Measurements from ENCODE around the gene SENP3. TPM values are rescaled to one million over a fixed set of nuclear protein-coding genes. Genes with fewer than 3 reads are reported as not detected.

The SENP3 gene
- total RNA-seq (56.5 and 63.4 TPM in 2 replicates), polyA plus RNA-seq (91.6 and 96.5 TPM in 2 replicates), polyA minus RNA-seq (76.4 and 80.4 TPM in 2 replicates), Bru-seq, nascent RNA (percentile 60 among the genes with signal in this experiment), BruChase-seq, experiment 1, labeled RNA remaining after a 6-hour chase (percentile 92 among the genes with signal in this experiment), BruChase-seq, experiment 2, labeled RNA remaining after a 2-hour chase (percentile 80 among the genes with signal in this experiment)
- polyA plus RNA-seq (2011; cell fraction: cytosol; rRNA removed), result 97.0 and 110 TPM in 2 replicates
- polyA plus RNA-seq (2011; cell fraction: nucleus; rRNA removed), result 90.0 and 99.9 TPM in 2 replicates
- polyA plus RNA-seq (2012), result 52.3 and 67.0 TPM in 2 replicates
- 67.6 TPM for polyA minus RNA-seq (2011; cell fraction: cytosol; rRNA and poly(A)+ RNA removed)
- 21.7 and 30.4 TPM in 2 replicates for polyA minus RNA-seq (2011; cell fraction: nucleus; rRNA and poly(A)+ RNA removed)
- long read RNA-seq, transcript SENP3-201 (11 exons, 2,611 nt), result minor isoform, 12 of 55 reads
- long read RNA-seq, transcript SENP3-205 (1 exons, 527 nt), result major isoform, 16 of 55 reads
- long read RNA-seq, partial matches to known transcripts, result 25 of 55 reads
- long read RNA-seq, other reads (novel, unspliced or antisense), result 2 of 55 reads

DNA sequence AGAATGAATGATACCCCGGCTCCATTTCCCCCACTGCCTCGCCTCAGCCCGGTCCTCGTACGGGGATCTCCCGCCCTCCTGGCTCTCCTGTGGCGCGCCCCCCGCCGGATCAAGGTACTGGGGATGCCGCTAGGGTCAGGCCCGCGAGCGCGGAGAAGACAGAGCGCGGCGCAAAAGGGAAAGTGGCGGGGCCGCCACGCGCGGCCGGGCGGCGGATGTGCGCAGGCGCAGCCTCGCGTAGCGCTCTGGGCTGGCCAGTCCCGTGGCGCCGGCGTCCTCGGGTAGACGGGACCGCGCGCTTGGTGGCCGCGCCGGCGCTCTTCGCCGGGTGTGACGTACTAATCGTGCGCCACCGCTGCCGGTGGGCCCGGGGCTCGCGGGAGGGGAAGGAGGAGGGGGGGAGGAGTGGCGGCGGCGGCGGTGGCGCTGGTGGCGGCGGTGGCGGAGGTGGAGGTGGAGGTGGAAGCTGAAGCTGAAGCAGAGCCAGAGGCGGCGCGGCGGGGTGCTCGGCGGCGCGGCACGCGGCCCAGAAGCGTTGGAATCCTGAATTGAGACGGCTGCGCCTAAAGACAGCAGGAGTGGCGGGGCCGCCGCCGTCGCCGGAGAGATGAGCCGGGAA is at the start of gene SENP3:
Gene SENP3, plus strand, starts transcription at position 331 of the 619 bp plus-strand sequence. CDS start 1,158 bp downstream, outside the sequence.
- Histone ChIP-seq H3K9me3 (replicated peaks; ENCODE audit: control insufficient read depth, insufficient read depth, low read length) (no peaks in the 10 kb centered on the region), H3K36me3 (ENCODE audit: control insufficient read depth in 2 of 2, extremely low read depth in 1 of 2, insufficient read depth in 2 of 2, low read length in 2 of 2) (peaks cover 8 to 12% of the 10 kb centered on the region in 2 experiments), H3K27ac (ENCODE audit: insufficient read depth, low read depth, low read length) (peak within 1 kb of the TSS; percentile 60), H4K20me1 (replicated peaks; ENCODE audit: control insufficient read depth, extremely low read depth, insufficient read depth, low read length) (no peaks in the 10 kb centered on the region), H3K79me2 (ENCODE audit: control insufficient read depth, insufficient read depth, low read length) (peaks cover 39% of the 10 kb centered on the region), H3K4me2 (ENCODE audit: insufficient read depth, low read length) (peak within 1 kb of the TSS; percentile 86), H3K4me3 (replicated peaks in 1 of 3; ENCODE audit: insufficient read depth in 1 of 3, low read depth in 1 of 3, low read length in 3 of 3) (peak within 1 kb of the TSS; percentile 62 to 80 (median 70)), H3K27me3 (ENCODE audit: control insufficient read depth in 2 of 2, insufficient read depth in 2 of 2, low read length in 2 of 2) (no peaks in the 10 kb centered on the region), H3K9me1 (replicated peaks; ENCODE audit: control insufficient read depth, extremely low read depth, insufficient read depth, low read length) (no peaks in the 10 kb centered on the region), H2AFZ (ENCODE audit: low read depth, low read length) (peak within 1 kb of the TSS; percentile 83), H3K9ac (replicated peaks; ENCODE audit: extremely low read depth, insufficient read depth, low read length) (peak within 1 kb of the TSS; percentile 67), H3K4me1 (ENCODE audit: control insufficient read depth, extremely low read depth, insufficient read depth, low read length) (peaks cover 36% of the 10 kb centered on the region)
- ChIA-PET CTCF (interaction anchor here (0.5 to 6.7 kb wide), 23 partner anchors 9 to 371 kb away, joined by 3 to 314 read pairs (median 11); partner anchors contain the start of genes FGF11, NEURL4, NLGN2 and PLSCR3), POLR2A (no interaction called here)
- TF ChIP-seq GATA2 (IDR thresholded peaks at IDR 0.05; ENCODE audit: insufficient read depth, insufficient read length, low read depth, low read length) (no peak), JUN (IDR thresholded peaks at IDR 0.05; ENCODE audit: borderline replicate concordance, insufficient read depth, insufficient read length, low read depth) (no peak), POLR2A (IDR thresholded peaks at IDR 0.05; ENCODE audit: low read depth, low read length) (no peak), POLR2AphosphoS5 (IDR thresholded peaks at IDR 0.05; ENCODE audit: insufficient read depth, low read depth, low read length) (peak; percentile 69), EZH2 (IDR thresholded peaks at IDR 0.05; ENCODE audit: borderline replicate concordance, low read depth, low read length, severe bottlenecking) (no peak), MYC (IDR thresholded peaks at IDR 0.05; ENCODE audit: low read depth, low read length) (peak; percentile 33), MAX (IDR thresholded peaks at IDR 0.05; ENCODE audit: insufficient read depth, insufficient read length) (peak; percentile 4)
- DNase-seq (ENCODE audit: low read depth, low spot score) (peak; percentile 85), FAIRE-seq (peak; percentile 77)
- BruUV-seq (replicated peaks), result no TSS peak
- intact Hi-C loops (cut with micrococcal nuclease) (loop anchor here (1.0 to 2.0 kb wide), 11 partner anchors 11 to 237 kb away; partner anchors contain the start of genes FXR2, PLSCR3, POLR2A and TMEM256), dilution Hi-C loops (cut with MboI; ENCODE audit: extremely low pct_ligation_motif_present, low sequenced_read_pairs) (no loop called here)
